NT2/D1 (cell line): Measurements from ENCODE around the gene TAX1BP3.

Source experiments
- SUZ12 ChIP-seq: IDR thresholded peaks from 2 replicates; pipeline ENCODE4 v1.6.1; 2011; ENCODE audit not compliant: insufficient read length, insufficient read depth; ENCODE audit errors: extremely low read depth
- YY1 ChIP-seq: IDR thresholded peaks from 2 replicates; pipeline ENCODE4 v1.6.1; 2011; ENCODE audit not compliant: insufficient read length, insufficient read depth
- ZNF274 ChIP-seq: IDR thresholded peaks from 2 replicates; pipeline ENCODE4 v1.6.1; 2011; ENCODE audit warnings: mild to moderate bottlenecking, low read depth, low read length

- TF ChIP-seq SUZ12 (no peak), YY1 (no peak), ZNF274 (no peak)
Measured at GRCh38 chr17:3630781-3631180, 37.6 kb downstream of the TAX1BP3 start.
